Heart left ventricle (tissue), 13 donors: ENCODE data around the gene TCF7L2.

Experiments
- CTCF ChIP-seq, 12 donors: fragments of 200-600 bp; sonication (generic) in 4 of 12; IDR thresholded peaks; one replicate each; pipeline versions ENCODE4 v1.5.0 to v1.8.0; 2018 to 2022; ENCODE audit warnings: antibody characterized with exemption in 12 of 12, mild to moderate bottlenecking in 5 of 12
- POLR2A ChIP-seq, 2 donors: fragments of 450-650 bp; IDR thresholded peaks; one replicate each; pipeline ENCODE4 v1.6.1; 2017; ENCODE audit warnings: antibody characterized with exemption in 2 of 2, mild to moderate bottlenecking in 2 of 2, moderate library complexity in 2 of 2
- donor health status: ischemic (EF 13 %, LVEDD 7.1; RV severe dilation, severe dysfunction).
- donor health status: DM: no; HTN: yes; CAD: no.
- donor health status: DM: no; HTN: no; CAD: no.
- donor health status: ischemic (EF 25% LVEDD 6.9; RV normal size, moderate dysfunction).
- donor health status: ischemic (EF 25% LVEDD 5.7; RV mildly dilated, moderate dysfunction).
- donor health status: ischemic (EF 35%, LVEDD 5.7; RV mildly dilated, moderate dysfunction).
- donor health status: nonischemic (EF 11% LVEDD 7.7; RV severe dilation, severe dysfunction).
- donor health status: DM: yes; HTN: yes; CAD: no.
- donor health status: PGD.
- donor health status: ischemic (EF 29% LVEDD 5.4; RV normal size, mild dysfunction).
- donor health status: nonischemic (EF 23%, LVEDD 6.1; RV moderate dilation, normal function).

GRCh38 chr10:112961609-112962008 is 11.6 kb downstream of the TCF7L2 start:
- TF ChIP-seq CTCF (IDR thresholded peaks at IDR 0.05) (no peak), POLR2A (IDR thresholded peaks at IDR 0.05) (no peak)
